Measurements from ENCODE around the gene SSBP3.

GRCh38 chr1:54318246-54318814 lies 87.9 kb downstream of the SSBP3 start:
- no peak for TF ChIP-seq CTCF (IDR thresholded peaks at IDR 0.05)
- no peak for TF ChIP-seq EP300 (IDR thresholded peaks at IDR 0.05)
- no peak for TF ChIP-seq POLR2A (IDR thresholded peaks at IDR 0.05)

All from tibial nerve (tissue), 4 donors.